ENCODE results near the gene ASB16.

DNA sequence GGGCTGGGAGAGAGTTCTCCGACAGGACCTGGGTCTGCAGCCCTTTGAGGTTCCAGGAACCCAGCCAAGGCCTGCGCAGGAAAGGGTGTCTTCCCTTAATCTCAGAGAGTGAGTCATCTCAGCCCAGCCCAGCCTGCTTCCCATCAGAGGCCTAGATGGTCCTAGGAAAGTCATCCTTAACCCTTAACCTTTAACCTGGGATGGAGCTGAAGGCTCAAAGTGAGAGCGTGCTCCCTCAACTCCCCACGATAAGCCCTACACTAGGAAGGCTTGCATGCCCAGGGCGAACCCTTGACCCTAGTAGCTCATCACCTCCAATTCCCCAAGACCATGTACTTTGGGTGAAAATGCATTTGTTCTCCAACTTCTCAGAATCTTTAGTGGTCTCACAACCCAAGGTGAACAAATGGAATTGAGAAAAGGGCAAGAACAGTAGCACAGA is 34.0 kb downstream of the ASB16 start:
- TF ChIP-seq, protein P1, sequence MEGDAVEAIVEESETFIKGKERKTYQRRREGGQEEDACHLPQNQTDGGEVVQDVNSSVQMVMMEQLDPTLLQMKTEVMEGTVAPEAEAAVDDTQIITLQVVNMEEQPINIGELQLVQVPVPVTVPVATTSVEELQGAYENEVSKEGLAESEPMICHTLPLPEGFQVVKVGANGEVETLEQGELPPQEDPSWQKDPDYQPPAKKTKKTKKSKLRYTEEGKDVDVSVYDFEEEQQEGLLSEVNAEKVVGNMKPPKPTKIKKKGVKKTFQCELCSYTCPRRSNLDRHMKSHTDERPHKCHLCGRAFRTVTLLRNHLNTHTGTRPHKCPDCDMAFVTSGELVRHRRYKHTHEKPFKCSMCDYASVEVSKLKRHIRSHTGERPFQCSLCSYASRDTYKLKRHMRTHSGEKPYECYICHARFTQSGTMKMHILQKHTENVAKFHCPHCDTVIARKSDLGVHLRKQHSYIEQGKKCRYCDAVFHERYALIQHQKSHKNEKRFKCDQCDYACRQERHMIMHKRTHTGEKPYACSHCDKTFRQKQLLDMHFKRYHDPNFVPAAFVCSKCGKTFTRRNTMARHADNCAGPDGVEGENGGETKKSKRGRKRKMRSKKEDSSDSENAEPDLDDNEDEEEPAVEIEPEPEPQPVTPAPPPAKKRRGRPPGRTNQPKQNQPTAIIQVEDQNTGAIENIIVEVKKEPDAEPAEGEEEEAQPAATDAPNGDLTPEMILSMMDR (IDR thresholded peaks at IDR 0.05; ENCODE audit: low read depth, low read length) = no peak
- no peak for TF ChIP-seq EZH2phosphoT487 (IDR thresholded peaks at IDR 0.05; ENCODE audit: low read depth)
